ENCODE measurements around the gene LEMD2.

DNA sequence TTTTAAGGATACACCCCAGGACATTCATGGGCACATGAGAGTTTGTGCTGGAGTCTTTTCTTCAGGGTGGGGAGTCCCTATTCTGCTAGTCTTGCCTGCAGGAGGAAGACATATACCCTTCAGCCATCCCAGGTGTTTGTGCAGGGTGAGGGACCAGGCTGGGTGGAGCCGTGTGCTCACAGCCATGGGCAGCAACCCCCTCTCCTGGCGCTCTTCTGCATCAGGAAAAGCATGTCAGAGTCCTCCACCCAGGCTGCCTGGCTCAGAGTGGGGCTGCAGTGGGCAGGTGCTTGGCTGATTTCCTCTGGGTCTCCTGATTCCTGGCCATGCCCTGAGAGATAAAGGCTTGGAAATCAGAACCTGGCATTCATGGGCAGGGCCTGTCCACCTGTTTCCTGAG is 37.6 kb upstream of the LEMD2 start:
- no peak for TF ChIP-seq FOXA1 (IDR thresholded peaks at IDR 0.05)
- TF ChIP-seq FOXM1 (IDR thresholded peaks at IDR 0.05; ENCODE audit: borderline replicate concordance): no peak
- TF ChIP-seq FOXK2 (IDR thresholded peaks at IDR 0.05): no peak
- no peak for TF ChIP-seq SP1 (IDR thresholded peaks at IDR 0.05)
- TF ChIP-seq ELF4 (IDR thresholded peaks at IDR 0.05): no peak
- TF ChIP-seq SUZ12 (IDR thresholded peaks at IDR 0.05): no peak
- TF ChIP-seq ZNF384 (IDR thresholded peaks at IDR 0.05): no peak
- TF ChIP-seq BHLHE40 (IDR thresholded peaks at IDR 0.05; ENCODE audit: borderline replicate concordance): no peak
- no peak for TF ChIP-seq NFRKB (IDR thresholded peaks at IDR 0.05)
- TF ChIP-seq ARNT (IDR thresholded peaks at IDR 0.05): no peak
- TF ChIP-seq, protein P1, sequence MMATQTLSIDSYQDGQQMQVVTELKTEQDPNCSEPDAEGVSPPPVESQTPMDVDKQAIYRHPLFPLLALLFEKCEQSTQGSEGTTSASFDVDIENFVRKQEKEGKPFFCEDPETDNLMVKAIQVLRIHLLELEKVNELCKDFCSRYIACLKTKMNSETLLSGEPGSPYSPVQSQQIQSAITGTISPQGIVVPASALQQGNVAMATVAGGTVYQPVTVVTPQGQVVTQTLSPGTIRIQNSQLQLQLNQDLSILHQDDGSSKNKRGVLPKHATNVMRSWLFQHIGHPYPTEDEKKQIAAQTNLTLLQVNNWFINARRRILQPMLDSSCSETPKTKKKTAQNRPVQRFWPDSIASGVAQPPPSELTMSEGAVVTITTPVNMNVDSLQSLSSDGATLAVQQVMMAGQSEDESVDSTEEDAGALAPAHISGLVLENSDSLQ (IDR thresholded peaks at IDR 0.05): no peak
- TF ChIP-seq TARDBP (IDR thresholded peaks at IDR 0.05): no peak
- no peak for TF ChIP-seq CTBP1 (IDR thresholded peaks at IDR 0.05; ENCODE audit: borderline replicate concordance)
- TF ChIP-seq L3MBTL2 (conservative IDR thresholded peaks at IDR 0.05): no peak

Measured in HEK293T (cell line).